ENCODE data around the gene HSPB9.

HSPB9 gene

DNA sequence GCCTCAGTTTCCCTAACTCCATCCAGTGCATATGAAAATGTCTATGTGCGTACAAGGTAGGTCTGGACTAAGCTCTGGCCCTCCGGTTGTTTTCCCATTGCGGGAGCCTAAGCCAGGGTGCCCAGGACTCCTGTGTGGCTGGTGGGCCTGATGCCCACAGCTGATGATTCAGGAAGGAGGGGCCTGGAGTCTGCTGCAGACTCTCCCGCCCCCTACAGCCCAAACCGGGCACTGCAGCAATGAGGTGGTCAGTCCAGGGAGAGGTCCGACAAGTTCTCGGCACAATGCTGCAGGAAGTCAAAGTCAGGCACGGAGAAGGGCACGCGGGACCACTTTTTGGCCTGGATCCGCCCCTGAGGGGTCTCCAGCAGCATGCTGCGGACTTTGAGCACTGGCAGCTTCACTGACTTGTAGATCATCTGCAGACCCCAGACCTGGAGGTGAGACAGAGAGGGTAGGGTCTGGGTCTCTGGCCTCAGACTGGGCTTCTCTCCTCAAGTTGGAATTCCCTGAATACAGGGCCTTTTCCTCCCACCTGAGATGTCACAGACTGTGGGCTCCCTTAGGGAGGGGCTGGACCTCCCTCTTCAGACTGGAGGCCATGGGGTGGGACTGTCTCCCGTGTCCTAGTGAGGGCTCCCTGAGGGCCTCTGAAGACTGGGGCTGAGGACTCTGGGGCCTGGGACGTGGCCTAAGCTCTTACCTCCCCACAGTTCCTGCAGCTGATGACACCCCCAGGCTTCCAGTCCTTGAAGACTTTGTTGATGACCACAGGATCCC is 20.9 kb upstream of the HSPB9 start:
- DNase-seq (ENCODE audit: low read depth): peak; percentile 45

DNA sequence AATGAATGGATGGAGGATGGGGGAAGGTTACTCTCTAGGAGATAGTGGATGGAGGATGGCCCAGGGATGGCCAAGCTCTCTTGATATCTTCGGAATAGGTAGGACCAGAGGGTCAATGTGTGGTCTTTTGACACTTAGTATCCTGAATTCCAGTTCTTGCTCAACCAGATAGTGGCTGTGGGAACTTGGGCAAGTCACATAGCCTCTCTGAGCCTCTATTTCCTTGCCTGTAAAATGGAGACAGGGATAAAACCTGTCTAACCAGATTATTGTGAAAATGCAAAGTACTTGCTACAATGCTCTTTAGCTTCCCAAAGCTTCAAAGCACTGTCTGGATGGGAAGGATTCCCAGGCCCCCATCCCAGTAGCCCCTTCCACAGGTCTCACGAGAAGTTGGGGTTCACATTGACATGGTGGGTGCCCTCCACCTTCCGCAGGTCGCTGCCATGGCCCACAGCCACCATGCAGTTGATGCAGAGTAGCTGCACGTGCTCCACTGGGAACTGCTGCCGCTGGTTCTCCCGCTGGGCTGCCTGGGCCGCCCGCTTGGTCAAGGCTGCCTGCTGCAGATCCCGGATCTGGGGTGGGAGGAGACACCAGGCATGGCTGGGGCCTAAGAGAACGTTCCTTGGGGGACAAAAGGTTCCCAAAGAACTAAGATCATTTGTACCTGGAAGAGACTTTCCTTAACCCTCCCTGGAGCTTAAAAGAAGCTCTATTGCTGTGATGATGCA is 19.2 kb upstream of the HSPB9 start:
- DNase-seq (ENCODE audit: low read depth): no peak

DNA sequence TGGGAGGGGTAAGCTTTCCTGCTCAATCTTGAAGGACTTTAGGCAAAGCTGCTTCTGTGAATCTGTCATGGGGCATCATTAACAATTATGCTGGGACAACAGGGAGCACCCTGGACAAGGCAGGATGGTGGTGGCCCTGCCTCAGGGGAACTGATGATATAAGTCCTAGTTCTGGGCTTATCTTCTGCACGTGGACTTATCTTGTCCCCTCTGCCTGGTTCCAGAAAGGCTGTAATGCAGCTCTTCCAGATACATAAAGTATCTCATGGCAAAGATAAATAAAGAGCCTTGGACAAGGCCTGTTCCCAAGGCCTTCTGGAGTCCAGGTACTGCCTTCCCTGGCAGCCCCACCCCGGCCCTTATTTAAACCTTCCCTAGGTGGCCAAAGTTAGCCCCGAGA is 18.3 kb upstream of the HSPB9 start:
- no peak for DNase-seq (ENCODE audit: low read depth)

DNA sequence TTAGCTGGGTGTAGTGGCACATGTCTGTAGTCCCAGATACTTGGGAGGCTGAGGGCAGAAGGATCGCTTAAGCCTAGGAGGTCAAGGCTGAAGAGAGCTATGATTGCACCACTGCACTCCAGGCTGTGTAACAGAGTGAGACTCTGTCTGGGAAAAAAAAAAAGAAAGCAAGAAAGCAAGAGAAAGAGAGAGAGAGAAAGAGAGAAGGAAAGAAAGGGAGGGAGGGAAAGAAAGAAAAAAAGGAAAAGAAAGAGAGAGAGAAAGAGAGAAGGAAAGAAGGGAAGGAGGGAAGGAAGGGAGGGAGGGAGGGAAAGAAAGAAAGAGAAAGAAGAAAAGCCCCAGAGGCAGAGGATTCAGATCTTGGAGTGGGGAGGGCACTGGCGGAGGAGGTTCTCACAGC is 16.6 kb upstream of the HSPB9 start:
- no peak for DNase-seq (ENCODE audit: low read depth)

DNA sequence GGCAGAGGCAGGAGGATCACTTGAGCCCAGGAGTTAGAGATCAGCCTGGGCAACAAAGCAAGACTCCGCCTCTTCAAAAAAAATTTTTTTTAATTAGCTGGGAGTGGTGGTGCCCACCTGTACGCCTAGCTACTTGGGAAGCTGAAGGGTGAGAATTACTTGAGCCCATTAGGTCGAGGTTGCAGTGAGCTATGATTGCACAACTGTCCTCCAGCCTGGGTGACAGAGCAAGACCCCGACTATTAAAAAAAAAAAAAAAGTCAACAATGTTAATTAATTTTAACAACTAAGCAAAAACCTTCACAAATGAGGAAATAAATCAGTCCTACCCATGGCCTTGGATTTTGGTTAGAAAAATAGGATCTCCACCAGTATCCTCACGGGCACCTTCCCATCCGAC is 15.5 kb upstream of the HSPB9 start:
- no peak for DNase-seq (ENCODE audit: low read depth)

DNA sequence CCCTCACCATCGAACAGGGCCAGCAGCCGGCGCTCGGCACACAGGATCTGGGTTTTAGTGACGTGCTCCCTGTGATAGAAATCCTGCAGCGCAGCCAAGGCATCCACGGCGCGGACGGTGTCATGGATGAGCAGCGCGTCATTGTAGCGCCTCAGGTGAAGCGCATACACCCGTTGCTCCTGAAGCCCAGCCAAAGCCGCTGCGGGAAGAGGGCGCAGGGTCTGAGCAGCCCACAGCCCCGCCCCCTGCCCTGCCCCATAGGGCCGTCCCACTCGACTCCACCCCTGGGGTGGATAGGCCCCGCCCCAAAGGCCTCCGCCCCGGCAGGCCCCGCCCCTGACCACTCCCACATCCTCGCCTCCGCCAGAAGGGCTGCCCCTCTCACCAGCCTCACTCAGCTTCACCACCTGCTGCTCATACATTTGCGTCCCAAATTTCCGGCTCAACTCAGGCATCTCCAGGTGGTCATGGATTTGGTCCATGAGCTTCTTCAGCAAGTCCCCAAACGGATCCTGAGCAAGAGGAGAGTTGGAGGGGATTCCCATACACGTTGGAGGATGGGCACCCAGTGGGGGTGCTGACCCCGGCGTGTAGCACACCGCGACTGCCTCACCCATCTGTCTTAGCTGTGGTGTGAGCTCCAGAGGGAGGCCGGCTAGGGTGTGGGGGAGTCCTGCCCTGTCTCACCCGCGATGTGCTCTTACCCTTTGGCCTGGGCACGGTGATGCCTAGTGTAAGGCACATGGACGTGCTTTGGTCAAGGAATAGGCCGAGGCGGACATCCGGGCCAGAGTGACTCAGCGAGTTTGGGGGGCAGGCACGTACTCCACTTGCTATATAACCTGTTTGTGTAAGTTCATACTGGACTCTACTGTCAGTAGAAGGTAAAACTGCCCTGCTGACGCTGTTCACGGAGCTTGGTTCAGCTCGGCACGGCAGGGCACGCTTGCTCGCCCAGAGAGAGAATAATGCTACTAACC is 14.7 kb upstream of the HSPB9 start:
- DNase-seq (ENCODE audit: low read depth): peak; percentile 89

DNA sequence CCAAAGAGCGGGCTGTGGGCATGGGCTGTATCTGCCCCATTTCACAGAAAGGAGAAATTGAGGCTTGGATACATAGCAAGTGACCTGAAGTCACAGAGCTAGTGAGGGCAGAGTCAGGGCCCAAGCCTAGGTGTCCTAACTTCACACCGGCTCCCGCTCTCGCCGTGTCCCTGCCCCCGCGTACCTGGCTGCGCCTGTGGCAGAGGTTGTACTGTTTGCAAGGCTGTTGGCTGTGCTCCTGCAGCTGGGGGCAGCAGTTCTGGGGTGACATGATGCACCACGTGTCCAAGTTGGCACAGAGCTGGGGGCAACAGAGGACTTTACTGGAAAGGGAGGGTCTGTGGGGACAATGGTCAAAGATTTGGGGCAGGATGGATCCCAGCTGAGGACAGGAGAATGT is 13.5 kb upstream of the HSPB9 start:
- no peak for DNase-seq (ENCODE audit: low read depth)

DNA sequence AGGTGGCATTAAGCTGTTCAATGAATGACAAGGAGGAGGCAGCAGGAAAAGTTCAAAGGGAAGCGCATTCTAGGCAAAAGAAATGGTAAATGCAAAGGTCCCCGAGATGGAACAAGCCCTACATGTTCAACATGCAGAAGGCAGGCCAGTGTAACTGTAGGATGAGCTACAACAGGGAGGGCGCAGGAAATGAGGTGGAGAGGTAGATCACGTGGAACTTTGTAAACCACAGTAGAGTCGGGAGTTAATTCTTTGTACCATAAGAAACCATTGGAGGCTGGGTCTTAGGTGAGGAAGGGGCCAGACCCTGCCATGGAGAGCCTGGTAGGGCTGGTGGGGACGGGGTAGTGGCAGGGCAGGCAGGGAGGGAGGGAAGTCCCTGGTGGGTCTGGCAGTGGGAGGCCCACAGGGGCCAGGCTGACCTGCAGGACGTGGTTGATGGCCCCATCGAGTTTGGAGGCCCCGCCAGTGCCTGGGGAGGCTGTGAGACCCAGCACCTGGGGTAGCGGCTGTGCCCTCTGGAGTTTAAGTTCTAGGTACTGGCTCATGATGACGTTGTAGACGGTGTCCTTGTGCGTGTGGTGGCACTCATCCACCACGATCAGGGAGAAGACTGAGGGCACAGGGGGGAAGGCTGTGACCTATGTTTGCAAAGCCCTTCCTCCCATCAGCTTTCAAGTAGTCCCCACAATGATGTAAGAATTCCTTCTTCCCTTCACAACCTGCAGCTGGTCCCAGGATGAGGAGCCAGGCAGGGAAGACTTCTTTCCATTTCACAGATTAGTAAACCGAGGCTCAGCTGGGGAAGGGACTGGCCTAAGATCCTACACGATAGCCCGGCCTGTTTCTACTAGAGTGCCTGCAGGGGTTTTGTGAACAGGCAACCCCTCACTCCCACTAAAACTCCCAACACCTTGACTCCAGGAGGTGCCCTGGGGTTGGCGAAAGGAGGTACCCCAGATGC is 12.0 kb upstream of the HSPB9 start:
- no peak for DNase-seq (ENCODE audit: low read depth)

DNA sequence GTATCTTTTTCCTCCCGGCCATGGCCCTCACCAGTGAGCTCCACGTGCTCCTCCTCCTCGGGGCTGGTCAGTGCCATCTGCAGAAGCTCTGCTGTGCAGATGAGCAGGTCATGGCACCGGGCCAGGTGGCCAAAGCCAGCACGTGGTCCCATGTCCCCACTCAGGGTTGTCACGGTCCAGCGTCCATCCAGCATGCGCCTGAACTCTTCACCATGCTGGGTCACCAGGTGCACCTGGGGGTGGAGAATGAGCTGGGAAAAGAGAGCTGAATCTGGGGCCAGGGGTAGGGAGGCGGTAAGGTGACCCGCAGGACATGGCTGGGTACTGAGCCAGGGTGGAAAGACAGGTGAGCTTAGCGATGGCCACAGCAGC is 11.4 kb upstream of the HSPB9 start:
- DNase-seq (ENCODE audit: low read depth): no peak

DNA sequence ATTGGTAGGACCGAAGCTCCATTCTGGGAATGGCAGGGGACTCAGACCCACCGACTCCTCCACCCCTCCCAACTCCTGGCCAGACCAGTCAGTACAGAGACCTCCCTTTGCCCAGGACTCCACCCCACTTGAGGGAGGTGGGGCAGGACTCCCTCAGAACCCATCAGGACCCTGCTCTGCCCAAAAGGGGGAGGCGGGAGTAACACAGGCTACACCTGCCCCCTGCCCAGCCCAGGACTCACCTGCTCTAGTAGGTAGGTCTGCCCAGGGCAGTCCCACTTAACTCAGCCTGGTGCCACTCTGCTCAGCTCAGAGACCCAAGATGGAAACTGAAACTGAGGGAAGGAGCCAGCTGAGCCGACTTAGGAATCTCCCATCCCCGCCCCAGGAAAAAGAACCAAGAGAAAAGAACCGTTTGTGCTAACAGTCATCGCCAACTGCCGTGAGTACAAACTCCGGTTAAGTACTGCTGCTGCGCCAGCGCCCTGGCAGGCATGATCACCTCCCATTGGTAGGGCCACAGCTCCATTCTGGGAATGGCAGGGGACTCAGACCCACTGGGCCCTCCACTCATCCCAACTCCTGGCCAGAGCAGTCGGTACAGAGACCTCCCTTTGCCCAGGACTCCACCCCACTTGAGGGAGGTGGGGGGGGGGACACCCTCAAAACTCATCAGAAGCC is 10.6 kb upstream of the HSPB9 start:
- DNase-seq (ENCODE audit: low read depth): no peak

DNA sequence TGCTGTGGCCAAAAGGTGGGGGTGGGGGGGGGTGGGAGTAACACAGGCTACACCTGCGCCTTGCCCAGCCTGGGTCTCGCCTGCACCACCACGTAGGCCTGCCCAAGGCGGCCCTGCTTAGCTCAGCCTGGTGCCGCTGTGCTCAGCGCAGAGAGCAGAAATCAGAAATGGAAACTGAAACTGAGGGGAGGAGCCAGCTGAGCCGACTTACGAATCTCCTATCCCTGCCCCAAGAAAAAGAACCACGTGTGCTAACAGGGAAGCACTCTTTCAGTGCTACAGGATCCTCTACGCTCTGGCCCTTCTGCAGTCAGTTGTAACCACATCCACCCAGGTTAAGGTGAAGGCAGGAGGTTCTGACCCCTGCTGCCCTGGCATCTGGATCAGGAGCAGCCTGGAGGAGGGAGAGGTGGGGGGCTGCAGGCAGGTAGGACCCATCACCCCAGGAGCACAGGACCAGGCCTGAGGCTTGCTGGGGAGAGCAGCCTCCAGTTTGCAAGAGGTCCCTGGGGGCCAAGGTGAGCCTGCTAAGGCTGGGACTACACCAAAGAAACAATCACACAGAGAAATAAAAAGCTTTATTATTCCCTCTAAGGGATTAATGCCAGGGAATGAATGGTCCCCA is 9.9 kb upstream of the HSPB9 start, which contains the start of gene DHX58:
Gene DHX58 (minus strand): TSS at position 163 of the 625 bp plus-strand sequence. CDS start 822 bp downstream, outside the sequence.
- peak; percentile 67 for DNase-seq (ENCODE audit: low read depth)

DNA sequence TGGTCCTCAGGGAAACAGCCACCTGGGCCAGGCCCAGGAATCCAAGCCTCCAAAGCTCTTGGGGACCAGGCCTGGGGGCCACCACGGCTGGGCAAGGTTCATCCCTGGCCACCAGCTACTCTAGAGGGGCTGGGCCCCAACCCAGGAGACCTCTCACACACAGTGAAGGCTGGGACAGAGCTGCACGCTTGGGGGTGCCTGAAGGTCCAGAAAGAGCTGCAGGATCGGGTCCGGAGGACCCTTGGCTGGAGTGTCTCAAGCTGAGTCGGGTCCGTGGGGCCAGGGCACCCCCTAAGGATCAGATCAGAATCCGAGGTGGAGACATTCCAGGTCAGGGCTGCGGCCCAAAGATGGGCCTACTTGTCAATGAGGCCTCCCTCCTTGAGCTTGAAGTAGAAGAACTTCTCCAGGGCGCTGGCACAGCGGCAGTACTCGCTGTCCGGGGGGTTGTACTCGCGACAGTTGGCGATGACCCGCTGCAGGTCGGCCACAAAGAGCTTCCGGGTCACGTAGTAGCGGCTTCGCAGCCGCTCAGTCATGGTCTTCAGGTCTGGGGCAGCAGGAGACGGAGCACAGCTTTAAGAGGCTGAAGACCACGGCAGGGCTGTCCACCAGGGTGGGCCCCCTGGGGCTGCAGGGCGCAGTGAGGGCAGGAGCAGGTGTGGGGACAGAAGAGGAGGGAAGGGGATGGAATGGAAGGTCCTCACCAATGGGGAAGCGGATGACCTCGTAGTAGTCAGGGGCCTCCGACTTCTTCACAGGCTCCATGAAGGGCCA is 9.1 kb upstream of the HSPB9 start:
- no peak for DNase-seq (ENCODE audit: low read depth)

DNA sequence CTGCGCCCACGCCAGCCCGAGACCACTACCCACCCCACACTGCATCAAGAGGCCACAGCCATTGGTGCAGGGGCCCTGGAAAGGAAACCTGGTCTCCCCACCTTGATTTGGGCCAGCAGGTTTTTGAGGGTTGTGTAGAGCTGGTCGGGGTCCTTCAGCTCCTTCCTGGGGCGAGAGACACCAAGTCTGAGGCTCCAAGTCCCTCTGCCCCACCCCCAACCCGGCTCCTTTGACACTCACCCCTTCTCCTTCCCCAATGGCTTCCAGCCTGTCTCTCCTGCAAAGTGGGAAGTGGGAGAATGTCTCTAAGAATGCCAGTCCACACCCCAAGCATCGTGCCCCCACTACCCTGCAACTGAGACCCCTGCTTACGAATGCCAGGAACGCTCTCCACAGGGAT is 8.5 kb upstream of the HSPB9 start:
- no peak for DNase-seq (ENCODE audit: low read depth)

DNA sequence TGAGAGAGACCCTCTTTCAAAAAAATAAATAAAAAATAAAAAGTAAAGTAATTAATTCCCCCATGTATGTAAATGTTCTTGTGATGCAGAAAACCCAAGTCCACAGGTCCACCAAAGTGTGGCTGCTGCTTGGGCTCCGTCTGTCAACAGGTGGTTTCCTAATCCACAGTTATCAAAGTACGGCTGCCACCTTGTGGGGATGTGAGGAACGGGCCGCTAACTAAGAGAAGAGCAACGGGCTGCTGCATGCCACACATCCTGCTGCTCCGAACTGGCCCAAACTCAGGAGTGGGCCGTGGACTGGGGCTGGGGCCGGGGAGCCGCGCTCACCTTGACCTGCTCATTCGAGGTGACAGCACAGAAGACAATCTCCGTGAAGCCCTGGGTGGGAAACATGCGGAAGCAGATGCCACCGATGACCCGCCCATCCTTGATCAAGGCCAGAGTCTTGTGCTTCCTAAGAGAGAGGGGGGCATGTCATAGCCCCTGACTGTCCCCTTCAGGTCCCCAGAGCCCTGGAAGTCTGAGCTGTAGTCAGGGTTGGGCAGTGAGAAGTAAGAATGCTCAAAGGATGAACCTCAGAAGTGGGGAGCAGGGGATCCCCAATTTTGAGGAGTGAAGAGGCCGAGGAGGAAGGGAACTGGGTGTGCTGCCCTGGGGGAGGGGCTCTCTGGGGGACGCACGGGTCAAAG is 5.8 kb upstream of the HSPB9 start:
- DNase-seq (ENCODE audit: low read depth): peak; percentile 80

DNA sequence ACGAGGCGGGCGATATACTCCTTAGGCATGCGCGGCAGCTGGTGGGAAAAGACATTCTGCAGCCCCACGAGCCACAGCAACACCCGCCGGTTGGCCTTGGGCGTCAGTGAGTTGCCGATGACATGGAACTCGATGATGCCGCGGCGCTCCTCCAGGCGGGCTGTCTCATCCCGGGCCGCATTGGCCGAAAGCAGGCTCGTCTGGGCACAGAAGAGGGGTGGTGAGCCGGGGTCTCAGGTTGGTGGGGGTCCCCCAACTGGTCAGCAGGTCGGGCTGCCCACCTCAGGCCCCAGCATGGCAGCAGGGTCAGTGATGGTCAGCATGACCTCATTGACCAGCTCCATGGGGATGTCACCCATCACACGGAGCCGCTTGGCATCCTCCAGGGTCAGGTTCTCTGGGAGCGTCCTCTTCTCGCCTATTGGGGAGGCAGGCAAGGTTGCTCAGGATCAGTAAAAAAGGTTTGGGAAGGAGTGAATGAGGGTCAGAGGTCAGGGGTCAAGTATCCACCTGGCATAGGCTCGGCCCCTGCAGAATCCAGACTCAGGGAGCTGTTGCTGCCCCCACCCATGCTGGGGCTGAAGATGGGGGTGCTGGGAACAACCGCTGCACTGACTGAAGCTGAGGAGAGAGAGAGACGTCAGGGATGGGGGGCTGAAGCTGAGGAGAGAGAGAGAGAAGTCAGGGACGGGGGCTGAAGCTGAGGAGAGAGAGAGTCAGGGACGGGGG is 5.0 kb upstream of the HSPB9 start:
- DNase-seq (ENCODE audit: low read depth): no peak

DNA sequence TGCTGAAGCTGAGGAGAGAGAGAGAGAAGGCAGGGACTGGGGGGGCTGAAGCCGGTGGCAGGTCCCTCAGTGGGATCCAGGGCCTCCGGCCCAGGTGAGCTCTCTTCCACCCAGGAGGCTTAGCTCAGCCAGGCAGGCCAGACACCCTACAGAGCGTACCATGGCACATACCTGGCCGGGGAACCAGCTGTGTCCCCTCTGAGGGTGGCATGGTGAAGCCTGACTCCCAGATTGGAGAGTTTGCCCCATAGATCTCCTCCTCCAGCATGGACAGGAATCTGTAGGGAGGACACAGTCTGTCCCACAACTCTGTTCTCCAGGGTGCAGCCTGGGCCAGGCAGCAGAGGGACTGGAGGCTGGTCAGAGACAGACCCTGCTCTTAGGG is 4.5 kb upstream of the HSPB9 start:
- no peak for DNase-seq (ENCODE audit: low read depth)

DNA sequence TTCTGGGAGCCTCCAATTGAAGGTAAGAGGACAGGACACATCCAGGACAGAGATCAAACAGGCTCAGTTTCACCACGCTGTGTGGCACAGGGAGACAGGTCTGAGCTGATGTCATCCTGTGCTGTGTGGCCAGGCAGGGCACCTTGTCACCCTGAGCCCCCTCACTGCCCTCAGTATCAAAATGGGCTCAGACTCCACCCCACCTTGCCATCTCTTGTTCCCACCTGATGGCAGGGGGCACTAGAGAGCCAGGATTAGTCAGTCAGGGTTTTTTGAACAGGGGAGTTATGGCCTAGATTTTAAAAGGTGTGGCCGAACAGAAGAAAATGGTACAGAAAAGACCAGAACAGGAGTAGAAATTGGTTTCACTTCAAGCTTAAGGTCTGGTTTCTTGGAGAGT is 4.1 kb upstream of the HSPB9 start:
- peak; percentile 19 for DNase-seq (ENCODE audit: low read depth)

DNA sequence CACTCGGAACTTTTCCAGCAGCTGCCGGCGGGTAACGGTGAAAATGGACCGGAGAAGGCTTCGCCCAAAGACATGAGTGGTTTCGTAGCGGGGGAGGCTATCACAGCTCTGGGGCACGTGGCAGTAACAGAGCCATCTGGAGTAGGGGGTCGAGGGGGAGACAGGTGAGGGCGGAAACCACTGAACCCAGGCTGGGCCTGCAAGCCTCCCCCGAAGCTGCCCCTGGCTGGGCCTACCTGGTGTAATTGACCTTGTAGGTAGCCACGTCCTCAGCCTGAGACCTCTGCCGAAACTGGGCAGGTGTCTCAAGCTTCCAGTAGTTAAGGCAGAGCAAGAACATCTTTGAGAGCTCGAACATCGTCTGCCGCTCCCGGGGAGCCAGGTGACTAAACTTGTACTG is 3.3 kb upstream of the HSPB9 start:
- DNase-seq (ENCODE audit: low read depth): no peak
